ENCODE data around the gene POU3F1. TPM values are rescaled to one million over a fixed set of nuclear protein-coding genes. Genes with fewer than 3 reads are reported as not detected.
A peak's percentile ranks its signal among the peaks of the same experiment; 100 is the strongest.

POU3F1 gene
- total RNA-seq, 2 experiments from 2014 or later: not detected

GRCh38 chr1:38026592-38027200, 19.9 kb downstream of the POU3F1 start:
- no peaks in the 10 kb centered on the region for H3K9me3 Mint-ChIP-seq
- H3K4me3 Mint-ChIP-seq: no peak overlapping the region
- peaks cover 47% of the 10 kb centered on the region for H3K4me1 Mint-ChIP-seq
- ChIA-PET CTCF (interaction anchor here (0.6 to 2.3 kb wide), 6 partner anchors 8 to 47 kb away, joined by 3 to 7 read pairs (median 4); no protein-coding TSS in a partner anchor), POLR2A (no interaction called here)
- H3K27ac Mint-ChIP-seq: peak overlapping the region; percentile 11
- DNase-seq: no peak
- H3K36me3 Mint-ChIP-seq (ENCODE audit: low read depth): peaks cover 18% of the 10 kb centered on the region
- no peaks in the 10 kb centered on the region for H3K27me3 Mint-ChIP-seq

GRCh38 chr1:38025664-38026063, 20.9 kb downstream of the POU3F1 start:
- H3K9me3 Mint-ChIP-seq: no peaks in the 10 kb centered on the region
- no peaks in the 10 kb centered on the region for H3K27me3 Mint-ChIP-seq
- CTCF ChIA-PET: interaction anchor here (1.1 to 2.3 kb wide), 3 partner anchors 16 to 46 kb away, joined by 3 to 7 read pairs (median 5); no protein-coding TSS in a partner anchor
- POLR2A ChIA-PET: no interaction called here
- no peak overlapping the region for H3K4me3 Mint-ChIP-seq
- DNase-seq: no peak
- peaks cover 42% of the 10 kb centered on the region for H3K4me1 Mint-ChIP-seq
- peaks cover 23% of the 10 kb centered on the region for H3K36me3 Mint-ChIP-seq (ENCODE audit: low read depth)
- H3K27ac Mint-ChIP-seq: no peak overlapping the region

- Mint-ChIP-seq H3K27ac (no peak overlapping the region), H3K4me3 (no peak overlapping the region), H3K27me3 (no peaks in the 10 kb centered on the region), H3K4me1 (peaks cover 37% of the 10 kb centered on the region), H3K9me3 (no peaks in the 10 kb centered on the region), H3K36me3 (ENCODE audit: low read depth) (peaks cover 28% of the 10 kb centered on the region)
- ChIA-PET POLR2A (no interaction called here), CTCF (interaction anchor here (0.6 to 2.3 kb wide), 3 partner anchors 11 to 401 kb away, joined by 3 to 7 read pairs (median 4); no protein-coding TSS in a partner anchor)
- DNase-seq: no peak
These were observed 21.4 kb downstream of the POU3F1 start for GRCh38 chr1:38025233-38025632.

- no peak overlapping the region for H3K27ac Mint-ChIP-seq
- H3K4me3 Mint-ChIP-seq: no peak overlapping the region
- H3K4me1 Mint-ChIP-seq: peaks cover 21% of the 10 kb centered on the region
- no peaks in the 10 kb centered on the region for H3K27me3 Mint-ChIP-seq
- ChIA-PET CTCF (interaction anchor here (0.6 to 0.7 kb wide), 3 partner anchors 13 to 29 kb away, joined by 3 read pairs; no protein-coding TSS in a partner anchor), POLR2A (interaction anchor here (0.6 kb wide), 1 partner anchor 171 kb away, joined by 4 read pairs; no protein-coding TSS in a partner anchor)
- no peak for DNase-seq
- no peaks in the 10 kb centered on the region for H3K9me3 Mint-ChIP-seq
- peaks cover 37% of the 10 kb centered on the region for H3K36me3 Mint-ChIP-seq (ENCODE audit: low read depth)
These were observed 23.8 kb downstream of the POU3F1 start for GRCh38 chr1:38022810-38023209.

- H3K27me3 Mint-ChIP-seq: no peaks in the 10 kb centered on the region
- H3K4me3 Mint-ChIP-seq: no peak overlapping the region
- peaks cover 14% of the 10 kb centered on the region for H3K4me1 Mint-ChIP-seq
- H3K9me3 Mint-ChIP-seq: no peaks in the 10 kb centered on the region
- peaks cover 39% of the 10 kb centered on the region for H3K36me3 Mint-ChIP-seq (ENCODE audit: low read depth)
- ChIA-PET CTCF (interaction anchor here (0.6 to 1.2 kb wide), 4 partner anchors 26 to 1263 kb away, joined by 3 read pairs; no protein-coding TSS in a partner anchor), POLR2A (no interaction called here)
- DNase-seq: no peak
- no peak overlapping the region for H3K27ac Mint-ChIP-seq
These were observed 24.6 kb downstream of the POU3F1 start for GRCh38 chr1:38021969-38022368.

- no peak for DNase-seq
- POLR2A ChIA-PET: no interaction called here
- no peak overlapping the region for H3K27ac Mint-ChIP-seq
- H3K27me3 Mint-ChIP-seq: no peaks in the 10 kb centered on the region
- no peaks in the 10 kb centered on the region for H3K9me3 Mint-ChIP-seq
- peaks cover 51% of the 10 kb centered on the region for H3K36me3 Mint-ChIP-seq (ENCODE audit: low read depth)
- peaks cover 17% of the 10 kb centered on the region for H3K4me1 Mint-ChIP-seq
- no peak overlapping the region for H3K4me3 Mint-ChIP-seq
- CTCF ChIA-PET: interaction anchor here (1.0 to 2.0 kb wide), 4 partner anchors 9 to 148 kb away, joined by 3 to 6 read pairs (median 4); partner anchors contain the start of gene SF3A3
These were observed 26.2 kb downstream of the POU3F1 start for GRCh38 chr1:38020396-38020795.

- no peak overlapping the region for H3K27ac Mint-ChIP-seq
- peaks cover 26% of the 10 kb centered on the region for H3K4me1 Mint-ChIP-seq
- H3K27me3 Mint-ChIP-seq: no peaks in the 10 kb centered on the region
- CTCF ChIA-PET: interaction anchor here (0.6 to 2.0 kb wide), 8 partner anchors 8 to 168 kb away, joined by 3 to 6 read pairs (median 4); partner anchors contain the start of genes MTF1 and SF3A3
- DNase-seq: no peak
- POLR2A ChIA-PET: interaction anchor here (0.6 kb wide), 1 partner anchor 53 kb away, joined by 3 read pairs; no protein-coding TSS in a partner anchor
- H3K4me3 Mint-ChIP-seq: no peak overlapping the region
- H3K36me3 Mint-ChIP-seq (ENCODE audit: low read depth): peaks cover 46% of the 10 kb centered on the region
- no peaks in the 10 kb centered on the region for H3K9me3 Mint-ChIP-seq
These were observed 27.7 kb downstream of the POU3F1 start for GRCh38 chr1:38018864-38019343.

- ChIA-PET POLR2A (interaction anchor here (0.8 kb wide), 1 partner anchor 8 kb away, joined by 3 read pairs; no protein-coding TSS in a partner anchor), CTCF (no interaction called here)
- H3K27ac Mint-ChIP-seq: no peak overlapping the region
- H3K4me1 Mint-ChIP-seq: peaks cover 44% of the 10 kb centered on the region
- no peak overlapping the region for H3K4me3 Mint-ChIP-seq
- H3K9me3 Mint-ChIP-seq: no peaks in the 10 kb centered on the region
- DNase-seq: no peak
- H3K36me3 Mint-ChIP-seq (ENCODE audit: low read depth): peaks cover 30% of the 10 kb centered on the region
- H3K27me3 Mint-ChIP-seq: no peaks in the 10 kb centered on the region
These were observed 30.4 kb downstream of the POU3F1 start for GRCh38 chr1:38015978-38016725.

- no peak overlapping the region for H3K27ac Mint-ChIP-seq
- no peaks in the 10 kb centered on the region for H3K27me3 Mint-ChIP-seq
- ChIA-PET CTCF (interaction anchor here (0.7 to 1.3 kb wide), 2 partner anchors 12 to 22 kb away, joined by 3 to 5 read pairs; no protein-coding TSS in a partner anchor), POLR2A (interaction anchor here (0.8 kb wide), 1 partner anchor 9 kb away, joined by 3 read pairs; no protein-coding TSS in a partner anchor)
- no peak overlapping the region for H3K4me3 Mint-ChIP-seq
- H3K9me3 Mint-ChIP-seq: no peaks in the 10 kb centered on the region
- H3K4me1 Mint-ChIP-seq: peaks cover 53% of the 10 kb centered on the region
- H3K36me3 Mint-ChIP-seq (ENCODE audit: low read depth): peaks cover 23% of the 10 kb centered on the region
- DNase-seq: no peak
These were observed 31.7 kb downstream of the POU3F1 start for GRCh38 chr1:38014724-38015424.

GRCh38 chr1:38014171-38014570, 32.4 kb downstream of the POU3F1 start:
- Mint-ChIP-seq H3K36me3 (ENCODE audit: low read depth) (peaks cover 21% of the 10 kb centered on the region), H3K4me3 (peak overlapping the region; percentile 92), H3K4me1 (peaks cover 59% of the 10 kb centered on the region), H3K9me3 (no peaks in the 10 kb centered on the region), H3K27me3 (no peaks in the 10 kb centered on the region), H3K27ac (no peak overlapping the region)
- ChIA-PET POLR2A (no interaction called here), CTCF (interaction anchor here (0.7 to 1.3 kb wide), 3 partner anchors 11 to 21 kb away, joined by 3 to 5 read pairs (median 4); no protein-coding TSS in a partner anchor)
- no peak for DNase-seq

GRCh38 chr1:38013227-38013622, 33.4 kb downstream of the POU3F1 start:
- peak overlapping the region; percentile 92 for H3K4me3 Mint-ChIP-seq
- DNase-seq: no peak
- no peaks in the 10 kb centered on the region for H3K27me3 Mint-ChIP-seq
- H3K27ac Mint-ChIP-seq: peak overlapping the region; percentile 93
- no peaks in the 10 kb centered on the region for H3K9me3 Mint-ChIP-seq
- CTCF ChIA-PET: interaction anchor here (0.8 to 1.2 kb wide), 4 partner anchors 11 to 58 kb away, joined by 3 to 4 read pairs (median 3); no protein-coding TSS in a partner anchor
- POLR2A ChIA-PET: no interaction called here
- H3K4me1 Mint-ChIP-seq: peaks cover 59% of the 10 kb centered on the region
- H3K36me3 Mint-ChIP-seq (ENCODE audit: low read depth): peaks cover 15% of the 10 kb centered on the region
